Stimulated activated CD4-positive, alpha-beta T cell treated with anti-CD3 and anti-CD28 coated beads, Interleukin-4, amount 100 ng/mL, for 48 hours (primary cell): ENCODE measurements around the gene HTR7.
A peak's percentile ranks its signal among the peaks of the same experiment; 100 is the strongest.

Source experiments
- DNase-seq, 2 donors: peaks; one replicate each; pipeline ENCODE4 v3.0.0-alpha.2; 2020; ENCODE audit warnings: low read depth in 2 of 2

The HTR7 gene

DNA sequence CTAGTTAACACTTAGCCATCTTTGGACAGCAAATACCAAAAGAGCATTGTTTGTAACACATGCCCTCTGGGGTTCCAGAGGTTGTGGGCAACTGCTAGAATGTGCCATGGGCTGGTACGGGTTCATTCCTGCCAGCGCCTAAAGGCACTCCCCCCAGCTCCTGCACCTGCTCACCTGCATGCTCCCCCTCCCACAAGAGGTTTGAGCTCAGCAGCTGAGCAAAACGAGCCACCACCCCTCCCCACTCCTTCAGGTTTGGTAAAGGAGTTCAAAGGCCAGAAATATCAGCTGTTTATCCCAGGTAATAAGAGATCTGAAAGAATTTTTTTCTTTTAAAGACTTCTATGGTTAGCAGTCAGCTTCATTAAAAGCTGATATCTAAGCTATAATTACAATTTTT is 53.5 kb downstream of the HTR7 start:
- no peak for DNase-seq

DNA sequence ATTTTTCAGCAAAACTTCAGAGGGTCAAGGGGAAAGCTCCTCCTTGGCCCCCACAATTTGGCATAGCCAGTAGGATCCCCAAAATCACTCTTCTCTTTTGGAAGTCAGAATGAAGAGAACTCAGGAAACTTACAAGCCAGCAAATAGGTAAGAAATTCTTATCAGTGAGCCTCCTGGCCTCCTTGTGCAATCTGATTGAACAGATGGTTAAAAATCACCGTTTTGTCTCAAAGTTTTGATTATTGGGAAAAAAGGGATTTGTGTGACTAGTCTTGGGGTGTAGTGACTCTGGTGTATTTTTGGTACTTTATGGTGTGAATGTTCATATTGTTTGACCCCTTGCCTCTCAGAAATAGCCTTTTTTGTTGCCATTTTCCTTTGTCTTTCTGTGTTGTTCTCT is 56.2 kb downstream of the HTR7 start:
- DNase-seq = no peak

DNA sequence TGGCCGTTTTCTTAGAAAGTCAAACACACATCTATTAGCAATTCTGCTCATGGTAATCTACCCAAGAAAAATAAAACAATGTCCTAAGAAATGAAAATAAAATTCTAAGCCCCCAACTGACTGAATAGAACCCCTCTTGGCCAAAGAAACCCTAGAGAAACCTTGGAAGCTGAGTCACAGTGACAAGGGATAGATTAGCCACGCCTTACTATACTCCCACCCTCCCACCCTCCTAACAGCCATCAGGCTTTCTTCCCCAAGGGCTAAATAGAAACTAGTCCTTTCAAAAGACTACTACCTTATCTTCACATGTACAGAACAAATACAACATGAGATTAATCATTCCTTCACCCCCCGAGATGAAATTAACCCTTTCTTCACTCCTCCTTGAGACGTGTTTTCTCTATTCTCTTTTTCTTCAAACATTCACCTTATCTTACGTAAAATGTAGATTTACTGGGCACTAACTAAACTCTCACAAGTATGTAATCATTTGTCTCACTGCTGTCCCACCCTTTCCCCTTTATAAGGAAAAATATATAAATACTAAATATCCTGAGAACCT is 57.5 kb downstream of the HTR7 start:
- DNase-seq = no peak

DNA sequence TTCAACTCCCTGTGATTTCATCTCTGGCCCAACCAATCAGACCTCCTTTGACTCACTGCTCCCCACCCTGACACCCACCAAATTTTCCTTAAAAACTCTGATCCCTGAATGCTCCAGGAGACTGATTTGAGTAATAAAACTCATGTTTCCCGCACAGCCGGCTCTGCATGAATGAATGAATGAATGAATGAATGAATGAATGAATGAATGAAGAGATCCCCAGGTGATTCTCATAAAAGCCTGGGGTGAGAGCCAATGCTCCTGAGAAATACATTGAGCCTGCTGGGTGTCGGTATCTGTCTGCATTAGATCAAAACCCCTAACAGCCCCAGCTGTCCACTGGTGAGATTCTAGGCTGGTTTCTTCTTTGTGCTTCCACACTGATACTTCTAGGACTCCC is 58.7 kb downstream of the HTR7 start:
- DNase-seq = no peak

GRCh38 chr10:90798482-90798881 is 59.4 kb downstream of the HTR7 start:
- no peak for DNase-seq

- DNase-seq = no peak
These were observed 67.4 kb downstream of the HTR7 start for GRCh38 chr10:90790422-90790821.

GRCh38 chr10:90788968-90789367 is 68.9 kb downstream of the HTR7 start:
- DNase-seq = no peak

- DNase-seq = no peak
These were observed 69.7 kb downstream of the HTR7 start for GRCh38 chr10:90788199-90788491.

DNA sequence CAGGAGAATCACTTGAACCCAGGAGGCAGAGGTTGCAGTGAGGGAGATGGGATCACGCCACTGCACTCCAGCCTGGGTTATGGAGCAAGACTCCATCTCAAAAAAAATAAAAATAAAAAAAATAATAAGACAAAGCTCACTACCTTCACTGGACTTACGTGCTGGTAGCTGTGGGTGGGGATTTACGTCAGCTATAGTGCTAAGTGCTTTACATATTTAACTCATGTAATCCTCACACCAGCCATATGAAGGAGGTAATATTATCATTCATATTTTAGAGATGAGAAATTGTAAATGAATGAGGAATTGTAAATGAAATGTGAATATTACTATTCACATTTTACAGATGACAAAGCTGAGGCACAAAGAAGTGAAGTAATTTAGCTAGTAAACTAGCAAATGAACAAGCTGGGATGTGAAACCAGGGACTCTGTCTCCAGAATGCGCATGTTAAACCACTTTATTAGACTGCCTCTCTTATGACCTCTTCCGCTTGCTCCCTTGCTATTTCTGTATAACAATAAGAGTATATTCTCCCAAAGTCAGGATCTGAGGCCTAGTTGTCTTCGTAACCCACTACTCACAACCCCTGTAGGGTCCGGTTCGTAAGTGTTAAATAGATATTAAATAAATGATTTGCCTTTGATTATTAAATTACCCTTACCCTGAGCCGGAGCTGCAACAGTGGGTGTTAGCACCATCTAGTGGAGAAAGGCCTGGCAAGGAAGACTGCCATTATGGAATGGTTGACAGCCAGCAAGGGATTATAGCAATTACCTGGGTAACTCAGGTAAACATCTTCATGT is 70.2 kb downstream of the HTR7 start:
- no peak for DNase-seq

DNA sequence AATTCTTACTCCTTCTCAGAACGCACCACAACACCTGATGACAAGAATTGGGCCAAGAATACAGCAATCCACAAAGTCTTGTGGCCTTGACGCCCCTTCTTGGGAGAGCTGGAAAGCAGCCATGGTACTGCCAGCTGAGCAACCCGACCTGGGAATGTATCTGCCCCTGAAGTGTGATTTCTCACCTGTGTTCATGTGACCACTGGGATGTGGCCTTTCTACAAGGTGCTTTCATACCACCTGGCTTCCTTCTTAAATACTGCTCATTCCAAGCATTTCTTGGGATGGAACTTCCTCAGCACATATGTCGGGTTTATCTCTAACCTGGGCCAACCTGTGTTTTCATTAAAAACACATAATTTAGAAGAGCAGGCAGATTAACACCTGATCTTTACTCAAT is 72.1 kb downstream of the HTR7 start:
- no peak for DNase-seq

GRCh38 chr10:90784771-90785170 is 73.1 kb downstream of the HTR7 start:
- DNase-seq = no peak

DNA sequence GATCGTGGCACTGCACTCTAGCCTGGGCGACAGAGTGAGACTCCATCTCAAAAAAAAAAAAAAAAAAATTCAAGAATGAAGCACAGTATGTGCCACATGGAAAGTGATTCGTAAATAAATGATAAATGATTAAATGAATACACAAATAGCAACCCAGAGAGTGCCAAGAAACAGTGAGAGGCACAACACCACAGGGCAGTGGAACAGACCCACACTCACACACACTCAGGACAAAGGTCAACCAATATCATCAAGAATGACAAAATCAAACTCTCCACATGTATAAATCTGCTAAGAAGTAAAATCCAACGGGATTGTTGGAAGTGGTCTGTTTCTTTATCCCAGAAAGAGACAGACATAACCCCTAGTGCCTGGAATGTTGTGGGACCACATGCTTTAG is 77.4 kb downstream of the HTR7 start:
- no peak for DNase-seq

- DNase-seq = no peak
These were observed 78.3 kb downstream of the HTR7 start for GRCh38 chr10:90779548-90779947.

DNA sequence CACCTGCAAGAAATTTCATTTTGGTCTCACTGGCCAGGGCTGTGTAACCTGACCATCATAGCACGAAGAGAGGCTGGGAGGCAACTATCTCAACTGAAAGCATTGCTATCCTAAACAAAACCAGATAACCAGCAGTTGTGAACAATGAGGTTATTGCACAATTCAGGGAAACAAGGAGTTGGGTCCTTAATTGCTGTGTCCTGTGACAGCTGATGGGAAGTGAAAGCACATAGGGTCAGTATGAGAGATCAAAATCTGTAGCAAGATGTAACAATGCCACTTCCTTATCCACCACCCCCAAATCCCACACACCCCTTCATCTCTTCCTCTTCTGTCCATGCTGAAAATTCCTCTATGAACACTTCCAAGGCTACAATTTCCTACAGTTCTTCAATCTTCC is 80.2 kb downstream of the HTR7 start:
- no peak for DNase-seq

- DNase-seq = no peak
These were observed 82.3 kb downstream of the HTR7 start for GRCh38 chr10:90775351-90776028.

DNA sequence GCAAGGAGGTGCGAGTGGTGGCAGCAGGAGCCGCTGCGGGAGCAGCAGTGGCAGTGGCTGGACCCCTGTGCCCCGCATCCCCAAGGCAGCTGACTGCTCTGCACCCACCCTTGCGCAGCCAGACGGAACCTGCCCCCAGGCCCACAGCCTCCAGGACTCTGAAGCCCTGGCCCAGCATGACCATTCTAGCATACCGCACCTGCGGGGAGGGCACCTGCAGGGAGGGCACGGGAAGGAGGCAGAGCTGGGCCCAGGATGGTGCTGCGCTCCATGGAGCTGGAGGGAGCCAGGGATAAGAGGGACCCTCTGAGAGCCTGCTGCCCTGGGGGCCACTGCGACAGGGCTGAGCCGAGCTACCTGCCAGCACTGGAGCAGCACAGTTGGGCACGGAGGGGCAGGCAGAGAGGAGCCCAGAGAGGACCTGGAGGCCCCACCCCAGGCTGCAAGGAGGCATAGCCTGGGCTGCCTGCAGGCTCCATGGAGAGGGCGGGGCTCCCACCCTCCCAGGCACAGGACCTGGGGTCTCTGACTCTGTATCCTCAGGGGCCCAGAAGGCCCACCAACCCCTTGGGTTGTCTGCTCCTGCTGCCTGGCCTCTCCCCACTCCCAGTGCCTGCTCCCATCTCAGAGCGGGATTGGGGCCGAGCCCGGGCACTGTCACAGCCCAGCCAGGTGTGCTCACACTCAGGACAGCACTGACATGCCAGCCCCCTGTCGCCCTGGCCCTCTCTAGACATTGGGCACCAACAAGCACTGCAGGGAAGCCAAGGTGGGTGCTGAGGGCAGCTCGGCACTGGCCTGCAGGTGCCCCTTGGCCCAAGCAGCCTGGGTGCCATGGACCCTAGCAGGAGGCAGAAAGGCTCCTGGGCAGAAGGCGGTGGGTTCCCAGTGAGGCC is 87.6 kb downstream of the HTR7 start:
- DNase-seq = no peak

- peak; percentile 12 to 19 for DNase-seq
These were observed 106.5 kb downstream of the HTR7 start for GRCh38 chr10:90751107-90751997.

GRCh38 chr10:90746829-90747228 is 111.0 kb downstream of the HTR7 start:
- no peak for DNase-seq

DNA sequence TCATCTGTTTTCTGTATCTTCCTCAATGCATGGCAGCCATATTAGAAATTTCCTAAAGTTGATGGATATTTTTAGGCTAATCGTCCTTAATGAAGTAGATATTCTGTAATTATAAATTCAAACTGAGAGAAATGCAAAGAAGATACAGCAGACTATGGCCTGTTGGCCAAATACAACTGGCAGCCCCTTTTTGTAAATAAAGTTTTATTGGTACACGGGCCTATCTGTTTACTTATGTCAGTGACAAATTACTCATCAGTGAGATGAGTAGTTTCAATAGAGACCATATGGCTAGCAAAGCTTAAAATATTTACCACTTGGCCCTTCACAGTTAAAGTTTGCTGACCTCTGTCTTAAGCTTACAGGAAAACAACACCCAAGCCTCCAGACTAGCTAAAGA is 112.3 kb downstream of the HTR7 start:
- DNase-seq = no peak

DNA sequence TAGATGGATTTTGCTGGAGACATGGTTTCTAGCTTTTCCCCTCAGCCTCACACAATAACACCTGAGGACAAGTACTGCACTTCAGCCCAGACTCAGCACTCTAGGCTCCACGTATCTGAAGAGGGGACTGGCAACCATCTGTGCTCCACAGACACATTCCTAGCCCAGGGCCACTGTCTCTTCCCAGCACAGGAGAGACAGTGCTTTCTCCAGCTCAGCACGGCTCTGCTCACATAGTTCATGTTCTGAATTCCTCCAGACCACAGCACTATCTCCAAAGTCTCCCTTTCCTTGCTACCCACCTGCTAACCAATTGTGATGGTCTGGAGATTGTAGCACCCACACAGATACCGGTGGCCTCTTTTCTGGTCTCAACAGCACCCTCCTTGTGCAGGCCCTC is 114.5 kb downstream of the HTR7 start:
- DNase-seq = no peak

GRCh38 chr10:90741926-90742565 is 115.8 kb downstream of the HTR7 start:
- no peak for DNase-seq
